Liver (tissue), 9 donors: ENCODE data around the gene TNNI3K. TPM values are rescaled to one million over a fixed set of nuclear protein-coding genes. Genes with fewer than 3 reads are reported as not detected.

Experiments
- DNase-seq: peaks from one replicate; pipeline ENCODE4 v3.0.0-alpha.2; 2017; ENCODE audit warnings: low spot score
- H3K27ac ChIP-seq, 2 donors: one replicate each; pipeline ENCODE4 v1.7.0; 2013; ENCODE audit warnings: inconsistent platforms in 2 of 2, low read length in 2 of 2, control low read depth in 1 of 2, low read depth in 1 of 2, mild to moderate bottlenecking in 1 of 2
- H3K27me3 ChIP-seq, 4 donors: one replicate each; pipeline versions ENCODE4 v1.6.1 to v1.7.0; 2013; ENCODE audit warnings: low read length in 3 of 4, inconsistent platforms in 1 of 4, mild to moderate bottlenecking in 1 of 4, moderate library complexity in 1 of 4; ENCODE audit not compliant: control insufficient read depth in 4 of 4, insufficient read depth in 4 of 4
- H3K36me3 ChIP-seq, 4 donors: one replicate each; pipeline versions ENCODE4 v1.6.1 to v1.7.0; 2013; ENCODE audit warnings: low read length in 3 of 4, mild to moderate bottlenecking in 3 of 4, low read depth in 1 of 4, moderate library complexity in 1 of 4; ENCODE audit not compliant: control insufficient read depth in 4 of 4, insufficient read depth in 3 of 4
- H3K4me1 ChIP-seq, 4 donors: one replicate each; pipeline versions ENCODE4 v1.6.1 to v1.7.0; 2013; ENCODE audit warnings: low read length in 3 of 4, mild to moderate bottlenecking in 3 of 4, moderate library complexity in 1 of 4; ENCODE audit not compliant: control insufficient read depth in 4 of 4, insufficient read depth in 4 of 4
- H3K4me3 ChIP-seq, 3 donors: one replicate each; pipeline versions ENCODE4 v1.6.1 to v1.7.0; 2013; ENCODE audit warnings: low read length in 3 of 3, control low read depth in 1 of 3, low read depth in 1 of 3, mild to moderate bottlenecking in 1 of 3
- H3K9ac ChIP-seq, 2 donors: one replicate each; pipeline ENCODE4 v1.7.0; 2013; ENCODE audit warnings: low read length in 2 of 2, mild to moderate bottlenecking in 2 of 2, moderate library complexity in 2 of 2, control low read depth in 1 of 2, low read depth in 1 of 2
- H3K9me3 ChIP-seq, 4 donors: one replicate each; pipeline versions ENCODE4 v1.6.1 to v1.7.0; 2013; ENCODE audit warnings: low read length in 3 of 4; ENCODE audit not compliant: control insufficient read depth in 4 of 4
- EGR1 ChIP-seq, 2 donors: IDR thresholded peaks; 2 replicates each; pipeline ENCODE4 v1.6.1; 2016 to 2018; ENCODE audit warnings: antibody characterized with exemption in 2 of 2, low read depth in 2 of 2
- FOXA1 ChIP-seq: IDR thresholded peaks from 2 replicates; pipeline ENCODE4 v1.6.1; 2016; ENCODE audit warnings: antibody characterized with exemption
- FOXA2 ChIP-seq: IDR thresholded peaks from 2 replicates; pipeline ENCODE4 v1.6.1; 2016; ENCODE audit warnings: antibody characterized with exemption
- GABPA ChIP-seq, 2 donors: IDR thresholded peaks in 1 of 2; conservative IDR thresholded peaks in 1 of 2; 2 replicates each; pipeline ENCODE4 v1.6.1; 2016; ENCODE audit warnings: antibody characterized with exemption in 2 of 2, mild to moderate bottlenecking in 1 of 2, moderate library complexity in 1 of 2
- HNF4A ChIP-seq, 2 donors: conservative IDR thresholded peaks; 2 replicates each; pipeline ENCODE4 v1.6.1; 2016; ENCODE audit warnings: antibody characterized with exemption in 2 of 2, mild to moderate bottlenecking in 2 of 2
- HNF4G ChIP-seq: IDR thresholded peaks from 2 replicates; pipeline ENCODE4 v1.6.1; 2016; ENCODE audit warnings: antibody characterized with exemption
- JUND ChIP-seq, 2 donors: IDR thresholded peaks; 2 replicates each; pipeline ENCODE4 v1.6.1; 2016; ENCODE audit warnings: antibody characterized with exemption in 2 of 2
- NR2F2 ChIP-seq: IDR thresholded peaks from 2 replicates; pipeline ENCODE4 v1.6.1; 2016; ENCODE audit warnings: antibody characterized with exemption
- RXRA ChIP-seq, 2 donors: IDR thresholded peaks; 2 replicates each; pipeline ENCODE4 v1.6.1; 2017 to 2018; ENCODE audit warnings: antibody characterized with exemption in 2 of 2, mild to moderate bottlenecking in 1 of 2
- SP1 ChIP-seq: IDR thresholded peaks from 2 replicates; pipeline ENCODE4 v1.6.1; 2018; ENCODE audit warnings: antibody characterized with exemption, mild to moderate bottlenecking
- TAF1 ChIP-seq: conservative IDR thresholded peaks from 2 replicates; pipeline ENCODE4 v1.6.1; 2016; ENCODE audit warnings: antibody characterized with exemption, mild to moderate bottlenecking
- WGBS: extraction: QIAGEN DNeasy Blood & Tissue Kit; methylation state at CpG from one replicate; pipeline ENCODE4 v1.1.7; 2013; 5-methylcytosine and 5-hydroxymethylcytosine counted together
- polyA plus RNA-seq, 2 donors: library from polyadenylated mRNA; stranded (reverse) in 1 of 2; unstranded in 1 of 2; fragments of 200-250 nt in 1 of 2; fragments of >200 nt in 1 of 2; fragmentation: Nextera tagmentation in 1 of 2; extraction: Ambion mirVana in 1 of 2; gene quantifications; one replicate each; pipeline versions ENCODE4 v1.2.1 to v1.2.3, GENCODE V29; 2013 to 2015
- total RNA-seq, 2 donors: library from RNA; depleted of rRNA; stranded (reverse); fragments of >200 nt; gene quantifications; one replicate each; pipeline ENCODE4 v1.2.3, GENCODE V29; 2014
- TF ChIP-seq, protein P1 (sequence below): IDR thresholded peaks from 2 replicates; pipeline ENCODE4 v1.6.1; 2016; ENCODE audit warnings: antibody characterized with exemption, mild to moderate bottlenecking
- TF ChIP-seq, protein P2 (sequence below): IDR thresholded peaks from 2 replicates; pipeline ENCODE4 v1.6.1; 2016; ENCODE audit warnings: antibody characterized with exemption
- TF ChIP-seq, protein P3 (sequence below): IDR thresholded peaks from 2 replicates; pipeline ENCODE4 v1.6.1; 2016; ENCODE audit warnings: antibody characterized with exemption
- TF ChIP-seq, protein P4 (sequence below): fragments of 150-350 bp; IDR thresholded peaks from 2 replicates; pipeline ENCODE4 v1.5.1; 2017; ENCODE audit warnings: improper control_type of control experiment, low read depth, low read length; ENCODE audit not compliant: missing input control
- TF ChIP-seq, protein P5 (sequence below): IDR thresholded peaks from 2 replicates; pipeline ENCODE4 v1.6.1; 2016; ENCODE audit warnings: antibody characterized with exemption
- donor health status: healthy.
- donor health status: healthy.
- donor health status: healthy.
- donor health status: healthy.
- donor health status: healthy.

TNNI3K gene
- total and polyA plus RNA-seq, 4 donors, result 0.09 to 0.10 TPM; not detected in 2

DNA sequence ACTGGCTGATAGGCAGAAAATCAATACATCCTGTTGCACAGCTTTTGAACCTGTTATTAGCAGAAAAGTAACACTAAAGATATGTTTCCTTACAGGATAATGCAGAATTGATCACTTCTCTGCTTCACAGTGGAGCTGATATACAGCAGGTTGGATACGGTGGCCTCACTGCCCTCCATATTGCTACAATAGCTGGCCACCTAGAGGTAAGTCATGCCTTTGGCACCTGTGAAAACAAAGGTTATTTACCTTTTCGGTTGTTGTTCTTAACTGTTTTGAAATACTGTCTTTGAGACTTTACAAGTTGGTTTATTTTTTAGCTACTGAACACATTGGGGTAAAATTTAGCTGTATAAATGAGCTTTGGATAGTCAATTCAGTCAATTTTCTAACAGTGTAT, 36.3 kb downstream of the TNNI3K start (continued):
- TF ChIP-seq, protein P1, sequence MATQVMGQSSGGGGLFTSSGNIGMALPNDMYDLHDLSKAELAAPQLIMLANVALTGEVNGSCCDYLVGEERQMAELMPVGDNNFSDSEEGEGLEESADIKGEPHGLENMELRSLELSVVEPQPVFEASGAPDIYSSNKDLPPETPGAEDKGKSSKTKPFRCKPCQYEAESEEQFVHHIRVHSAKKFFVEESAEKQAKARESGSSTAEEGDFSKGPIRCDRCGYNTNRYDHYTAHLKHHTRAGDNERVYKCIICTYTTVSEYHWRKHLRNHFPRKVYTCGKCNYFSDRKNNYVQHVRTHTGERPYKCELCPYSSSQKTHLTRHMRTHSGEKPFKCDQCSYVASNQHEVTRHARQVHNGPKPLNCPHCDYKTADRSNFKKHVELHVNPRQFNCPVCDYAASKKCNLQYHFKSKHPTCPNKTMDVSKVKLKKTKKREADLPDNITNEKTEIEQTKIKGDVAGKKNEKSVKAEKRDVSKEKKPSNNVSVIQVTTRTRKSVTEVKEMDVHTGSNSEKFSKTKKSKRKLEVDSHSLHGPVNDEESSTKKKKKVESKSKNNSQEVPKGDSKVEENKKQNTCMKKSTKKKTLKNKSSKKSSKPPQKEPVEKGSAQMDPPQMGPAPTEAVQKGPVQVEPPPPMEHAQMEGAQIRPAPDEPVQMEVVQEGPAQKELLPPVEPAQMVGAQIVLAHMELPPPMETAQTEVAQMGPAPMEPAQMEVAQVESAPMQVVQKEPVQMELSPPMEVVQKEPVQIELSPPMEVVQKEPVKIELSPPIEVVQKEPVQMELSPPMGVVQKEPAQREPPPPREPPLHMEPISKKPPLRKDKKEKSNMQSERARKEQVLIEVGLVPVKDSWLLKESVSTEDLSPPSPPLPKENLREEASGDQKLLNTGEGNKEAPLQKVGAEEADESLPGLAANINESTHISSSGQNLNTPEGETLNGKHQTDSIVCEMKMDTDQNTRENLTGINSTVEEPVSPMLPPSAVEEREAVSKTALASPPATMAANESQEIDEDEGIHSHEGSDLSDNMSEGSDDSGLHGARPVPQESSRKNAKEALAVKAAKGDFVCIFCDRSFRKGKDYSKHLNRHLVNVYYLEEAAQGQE, result no peak
- TF ChIP-seq EGR1 (IDR thresholded peaks at IDR 0.05; ENCODE audit: low read depth in 2 of 2) (no peak), HNF4G (no peak), FOXA2 (no peak), NR2F2 (no peak), HNF4A (conservative IDR thresholded peaks at IDR 0.05) (no peak), SP1 (no peak), FOXA1 (no peak)
- TF ChIP-seq, protein P2, sequence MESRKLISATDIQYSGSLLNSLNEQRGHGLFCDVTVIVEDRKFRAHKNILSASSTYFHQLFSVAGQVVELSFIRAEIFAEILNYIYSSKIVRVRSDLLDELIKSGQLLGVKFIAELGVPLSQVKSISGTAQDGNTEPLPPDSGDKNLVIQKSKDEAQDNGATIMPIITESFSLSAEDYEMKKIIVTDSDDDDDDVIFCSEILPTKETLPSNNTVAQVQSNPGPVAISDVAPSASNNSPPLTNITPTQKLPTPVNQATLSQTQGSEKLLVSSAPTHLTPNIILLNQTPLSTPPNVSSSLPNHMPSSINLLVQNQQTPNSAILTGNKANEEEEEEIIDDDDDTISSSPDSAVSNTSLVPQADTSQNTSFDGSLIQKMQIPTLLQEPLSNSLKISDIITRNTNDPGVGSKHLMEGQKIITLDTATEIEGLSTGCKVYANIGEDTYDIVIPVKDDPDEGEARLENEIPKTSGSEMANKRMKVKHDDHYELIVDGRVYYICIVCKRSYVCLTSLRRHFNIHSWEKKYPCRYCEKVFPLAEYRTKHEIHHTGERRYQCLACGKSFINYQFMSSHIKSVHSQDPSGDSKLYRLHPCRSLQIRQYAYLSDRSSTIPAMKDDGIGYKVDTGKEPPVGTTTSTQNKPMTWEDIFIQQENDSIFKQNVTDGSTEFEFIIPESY, result no peak
- TF ChIP-seq, protein P3, sequence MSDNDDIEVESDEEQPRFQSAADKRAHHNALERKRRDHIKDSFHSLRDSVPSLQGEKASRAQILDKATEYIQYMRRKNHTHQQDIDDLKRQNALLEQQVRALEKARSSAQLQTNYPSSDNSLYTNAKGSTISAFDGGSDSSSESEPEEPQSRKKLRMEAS, result no peak

DNA sequence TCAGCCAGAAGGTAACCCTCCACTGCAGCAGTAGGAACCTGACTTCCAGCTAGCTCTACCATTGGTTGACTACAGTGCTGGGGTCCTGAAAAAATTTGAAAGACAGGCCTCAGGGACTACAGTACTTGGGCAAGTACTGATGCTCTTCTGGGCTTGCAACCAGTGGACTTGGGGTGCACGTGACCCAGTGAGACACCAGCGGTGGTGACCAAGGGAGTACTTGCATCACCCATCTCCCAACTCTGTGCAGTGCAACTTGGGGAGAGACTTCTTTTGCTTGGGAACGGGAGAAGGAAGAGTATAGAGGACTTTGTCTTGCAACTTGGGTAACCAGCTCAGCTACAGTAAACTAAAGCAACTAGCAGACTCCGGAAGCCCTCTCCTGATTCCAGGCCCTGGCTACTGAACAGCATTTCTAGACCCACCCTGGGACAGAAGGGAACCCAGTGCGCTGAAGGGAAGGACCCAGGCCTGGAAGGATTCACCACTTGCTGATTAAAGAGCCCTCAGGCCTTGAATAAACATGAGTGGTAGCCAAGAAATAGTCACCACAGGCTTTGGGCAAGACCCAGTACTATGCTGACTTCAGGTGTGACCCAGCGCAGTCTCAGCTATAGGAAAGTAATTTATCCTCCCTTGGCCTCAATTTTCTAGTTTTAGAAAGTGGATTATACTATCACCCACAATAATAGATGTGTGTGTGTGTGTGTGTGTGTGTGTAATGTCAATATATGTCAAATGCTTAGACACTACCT, 45.6 kb downstream of the TNNI3K start:
- Histone ChIP-seq H3K4me3 (no peak overlapping the region), H3K36me3 (no peaks in the 10 kb centered on the region), H3K27ac (no peak overlapping the region), H3K4me1 (no peaks in the 10 kb centered on the region), H3K27me3 (no peaks in the 10 kb centered on the region), H3K9me3 (no peaks in the 10 kb centered on the region), H3K9ac (no peak overlapping the region)
- no peak for DNase-seq
- WGBS, result 95% methylated on average over 6 of the region's 6 CpGs
- TF ChIP-seq SP1, result no peak
- TF ChIP-seq FOXA2, result no peak
- TF ChIP-seq GABPA (IDR thresholded peaks at IDR 0.05 in 1 of 2, conservative IDR thresholded peaks at IDR 0.05 in 1 of 2), result no peak
- TF ChIP-seq RXRA (IDR thresholded peaks at IDR 0.05), result no peak

DNA sequence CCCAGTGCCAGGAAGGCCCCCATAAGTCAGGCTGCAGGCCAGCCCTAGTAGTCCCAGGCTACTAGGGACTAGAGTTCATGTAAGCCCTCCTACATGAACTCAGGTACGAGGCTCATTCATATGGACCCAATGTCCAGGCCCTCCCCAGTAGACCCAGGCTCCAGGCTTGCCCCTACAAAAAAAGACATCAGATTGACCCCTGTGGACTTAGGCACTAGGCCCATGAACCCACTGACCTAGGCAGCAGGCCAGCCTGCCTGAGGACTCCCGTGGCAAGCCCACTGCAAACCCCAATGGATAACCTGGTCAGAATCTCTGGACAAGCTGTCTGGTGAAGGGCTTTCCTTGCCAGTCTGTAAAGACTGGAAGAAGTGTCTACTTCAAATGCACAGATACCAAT, 51.2 kb downstream of the TNNI3K start:
- no peak for DNase-seq
- Histone ChIP-seq H3K36me3 (no peaks in the 10 kb centered on the region), H3K4me1 (no peaks in the 10 kb centered on the region), H3K27ac (no peak overlapping the region), H3K4me3 (no peak overlapping the region), H3K27me3 (no peaks in the 10 kb centered on the region), H3K9me3 (no peaks in the 10 kb centered on the region), H3K9ac (no peak overlapping the region)
- 91% methylated on average over 2 of the region's 2 CpGs for WGBS
- TF ChIP-seq HNF4A (conservative IDR thresholded peaks at IDR 0.05), result no peak
- TF ChIP-seq, protein P4, sequence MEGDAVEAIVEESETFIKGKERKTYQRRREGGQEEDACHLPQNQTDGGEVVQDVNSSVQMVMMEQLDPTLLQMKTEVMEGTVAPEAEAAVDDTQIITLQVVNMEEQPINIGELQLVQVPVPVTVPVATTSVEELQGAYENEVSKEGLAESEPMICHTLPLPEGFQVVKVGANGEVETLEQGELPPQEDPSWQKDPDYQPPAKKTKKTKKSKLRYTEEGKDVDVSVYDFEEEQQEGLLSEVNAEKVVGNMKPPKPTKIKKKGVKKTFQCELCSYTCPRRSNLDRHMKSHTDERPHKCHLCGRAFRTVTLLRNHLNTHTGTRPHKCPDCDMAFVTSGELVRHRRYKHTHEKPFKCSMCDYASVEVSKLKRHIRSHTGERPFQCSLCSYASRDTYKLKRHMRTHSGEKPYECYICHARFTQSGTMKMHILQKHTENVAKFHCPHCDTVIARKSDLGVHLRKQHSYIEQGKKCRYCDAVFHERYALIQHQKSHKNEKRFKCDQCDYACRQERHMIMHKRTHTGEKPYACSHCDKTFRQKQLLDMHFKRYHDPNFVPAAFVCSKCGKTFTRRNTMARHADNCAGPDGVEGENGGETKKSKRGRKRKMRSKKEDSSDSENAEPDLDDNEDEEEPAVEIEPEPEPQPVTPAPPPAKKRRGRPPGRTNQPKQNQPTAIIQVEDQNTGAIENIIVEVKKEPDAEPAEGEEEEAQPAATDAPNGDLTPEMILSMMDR, result no peak
- TF ChIP-seq, protein P5, sequence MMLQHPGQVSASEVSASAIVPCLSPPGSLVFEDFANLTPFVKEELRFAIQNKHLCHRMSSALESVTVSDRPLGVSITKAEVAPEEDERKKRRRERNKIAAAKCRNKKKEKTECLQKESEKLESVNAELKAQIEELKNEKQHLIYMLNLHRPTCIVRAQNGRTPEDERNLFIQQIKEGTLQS, result no peak
- no peak for TF ChIP-seq TAF1
- TF ChIP-seq JUND (IDR thresholded peaks at IDR 0.05), result no peak
- no peak for TF ChIP-seq RXRA (IDR thresholded peaks at IDR 0.05)
- TF ChIP-seq, protein P2, result no peak
